NCI-H460 (cell line): ENCODE results near the gene WDPCP. TPM values are rescaled to one million over a fixed set of nuclear protein-coding genes. Genes with fewer than 3 reads are reported as not detected.

Experiments
- small RNA-seq, 2 experiments: library from RNA; depleted of rRNA; stranded (forward); fragments of <200 nt; gene quantifications; one replicate each; pipeline ENCODE3, GENCODE V24; 2014
- total RNA-seq: library from RNA; depleted of rRNA; stranded (reverse); fragments of >200 nt; shearing (Covaris generic); gene quantifications from 2 replicates; pipeline ENCODE4 v1.2.3, GENCODE V29; 2014; rRNA removed

WDPCP gene
- total RNA-seq, 1 experiment from 2014 or later = 7.9 TPM

Small RNA genes within 50 kb of the gene (small RNA-seq; reads per million reads assigned to genes)
- 0 reads per million in 2 experiments for gene RF00017

Other genes starting within 250 kb of the WDPCP start
- gene MDH1, start 486 bp upstream of the WDPCP start, total RNA-seq = 206 and 214 TPM in 2 replicates